HFFc6 (cell line): Measurements from ENCODE around the gene CELA2B. TPM values are rescaled to one million over a fixed set of nuclear protein-coding genes. Genes with fewer than 3 reads are reported as not detected.

ENCODE experiments used
- DNase-seq: peaks from one replicate; pipeline ENCODE4 v3.0.0-alpha.2; 2018
- H3K27ac Mint-ChIP-seq: 2 replicates; pipeline ENCODE4 v1.8.0; 2020; ENCODE audit warnings: mild to moderate bottlenecking, mixed read lengths
- H3K27me3 Mint-ChIP-seq: 2 replicates; pipeline ENCODE4 v1.8.0; 2021; ENCODE audit warnings: mild to moderate bottlenecking, moderate library complexity, mixed read lengths; ENCODE audit not compliant: insufficient read depth
- H3K36me3 Mint-ChIP-seq: 2 replicates; pipeline ENCODE4 v1.8.0; 2021; ENCODE audit warnings: low read depth, mixed read lengths
- H3K4me1 Mint-ChIP-seq: 2 replicates; pipeline ENCODE4 v1.8.0; 2020; ENCODE audit warnings: low read depth, mixed read lengths
- H3K4me3 Mint-ChIP-seq: 2 replicates; pipeline ENCODE4 v1.8.0; 2020; ENCODE audit warnings: mild to moderate bottlenecking, moderate library complexity, mixed read lengths
- H3K9me3 Mint-ChIP-seq: 2 replicates; pipeline ENCODE4 v1.8.0; 2020; ENCODE audit warnings: mild to moderate bottlenecking, mixed read lengths
- total RNA-seq, 6 experiments: library from RNA; stranded (reverse); fragmentation: NEBNext Ultra II Directional; extraction: Animal tissue kit (Norgen Biotek cat#: 25700); gene quantifications; 2 replicates in 1 of 6; 3 replicates in 5 of 6; pipeline ENCODE4 v1.2.3, GENCODE V29; 2021
- TF ChIP-seq, protein P1 (sequence below): fragments of 200-600 bp; sonication (generic); IDR thresholded peaks from 2 replicates; pipeline ENCODE4 v1.5.0; 2021; ENCODE audit warnings: antibody characterized with exemption, mild to moderate bottlenecking

CELA2B gene
- total RNA-seq, 6 experiments from 2014 or later, result not detected

DNA sequence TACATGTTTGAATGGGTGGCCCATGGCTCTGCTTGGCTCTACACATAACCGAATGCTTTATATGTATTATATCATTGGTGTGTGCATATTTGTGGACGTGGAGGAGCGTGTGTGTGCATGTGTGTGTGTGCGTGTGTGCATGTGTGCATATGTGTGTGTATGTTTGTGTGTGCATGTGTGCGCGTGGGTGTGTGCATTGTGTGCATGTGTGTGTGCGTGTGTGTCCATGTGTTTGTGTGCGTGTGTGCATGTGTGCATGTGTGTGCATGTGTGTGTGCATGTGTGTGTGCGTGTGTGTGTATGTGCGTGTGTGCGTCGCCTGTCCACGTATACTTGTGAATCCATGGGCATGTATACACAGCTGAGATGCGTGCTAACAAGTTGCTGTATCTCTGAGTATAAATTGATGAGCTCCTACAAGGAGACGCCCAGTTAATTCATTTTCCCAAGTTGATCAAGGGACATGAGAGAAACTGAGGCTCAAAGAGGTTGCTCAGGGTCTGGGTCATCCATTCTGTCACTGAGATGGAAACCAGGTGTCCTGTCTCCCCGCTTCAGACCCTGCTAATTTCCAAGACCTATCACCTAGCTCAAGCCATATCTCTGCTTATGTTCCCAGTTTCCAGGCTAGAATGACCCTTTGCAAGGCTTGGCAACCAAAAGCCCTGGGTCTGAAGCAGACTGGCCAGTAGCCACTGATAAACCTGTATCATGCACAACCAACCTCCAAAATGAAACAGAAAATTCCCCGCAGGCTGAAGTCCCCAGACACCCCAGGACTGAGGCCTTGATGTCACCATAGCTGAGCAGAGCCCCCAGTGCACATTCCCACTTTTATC lies 40.4 kb upstream of the CELA2B start:
- Mint-ChIP-seq H3K36me3 (no peaks in the 10 kb centered on the region), H3K27ac (no peak overlapping the region), H3K27me3 (no peaks in the 10 kb centered on the region; the same call in none of the 2 replicates), H3K4me3 (no peak overlapping the region), H3K9me3 (no peaks in the 10 kb centered on the region), H3K4me1 (peaks cover 12% of the 10 kb centered on the region)
- no peak for DNase-seq
- TF ChIP-seq, protein P1, sequence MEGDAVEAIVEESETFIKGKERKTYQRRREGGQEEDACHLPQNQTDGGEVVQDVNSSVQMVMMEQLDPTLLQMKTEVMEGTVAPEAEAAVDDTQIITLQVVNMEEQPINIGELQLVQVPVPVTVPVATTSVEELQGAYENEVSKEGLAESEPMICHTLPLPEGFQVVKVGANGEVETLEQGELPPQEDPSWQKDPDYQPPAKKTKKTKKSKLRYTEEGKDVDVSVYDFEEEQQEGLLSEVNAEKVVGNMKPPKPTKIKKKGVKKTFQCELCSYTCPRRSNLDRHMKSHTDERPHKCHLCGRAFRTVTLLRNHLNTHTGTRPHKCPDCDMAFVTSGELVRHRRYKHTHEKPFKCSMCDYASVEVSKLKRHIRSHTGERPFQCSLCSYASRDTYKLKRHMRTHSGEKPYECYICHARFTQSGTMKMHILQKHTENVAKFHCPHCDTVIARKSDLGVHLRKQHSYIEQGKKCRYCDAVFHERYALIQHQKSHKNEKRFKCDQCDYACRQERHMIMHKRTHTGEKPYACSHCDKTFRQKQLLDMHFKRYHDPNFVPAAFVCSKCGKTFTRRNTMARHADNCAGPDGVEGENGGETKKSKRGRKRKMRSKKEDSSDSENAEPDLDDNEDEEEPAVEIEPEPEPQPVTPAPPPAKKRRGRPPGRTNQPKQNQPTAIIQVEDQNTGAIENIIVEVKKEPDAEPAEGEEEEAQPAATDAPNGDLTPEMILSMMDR, result no peak

DNA sequence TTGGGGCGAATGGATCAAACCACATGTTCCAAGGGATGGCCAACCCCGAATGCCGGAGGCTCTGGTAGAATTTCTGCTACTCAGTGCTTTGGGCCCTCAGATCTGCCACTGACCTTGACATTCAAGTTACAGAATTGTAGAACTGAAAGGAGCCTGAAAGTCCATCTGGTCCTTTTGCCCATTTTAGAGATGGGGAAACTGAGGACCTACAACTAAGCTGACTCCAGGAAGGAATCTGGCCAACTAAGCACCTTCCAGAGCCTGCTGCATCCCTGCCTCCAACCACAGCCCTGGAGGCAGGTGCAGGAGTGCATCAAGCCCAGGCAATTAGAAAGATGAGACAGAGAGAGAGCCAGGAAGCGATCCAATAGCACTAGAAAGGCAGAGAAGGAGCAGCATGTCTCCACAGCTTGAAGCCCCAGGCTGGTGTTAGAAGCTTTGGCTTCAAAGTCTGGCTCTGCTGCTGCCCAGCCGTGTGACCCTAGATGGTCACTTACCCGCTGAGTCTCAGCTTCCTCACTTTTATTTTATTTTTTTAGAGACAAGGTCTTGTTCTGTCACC lies 38.9 kb upstream of the CELA2B start:
- Mint-ChIP-seq H3K4me1 (peaks cover 12% of the 10 kb centered on the region), H3K27me3 (peaks cover 10% of the 10 kb centered on the region), H3K36me3 (no peaks in the 10 kb centered on the region), H3K4me3 (no peak overlapping the region), H3K27ac (no peak overlapping the region), H3K9me3 (no peaks in the 10 kb centered on the region)
- TF ChIP-seq, protein P1, result no peak
- DNase-seq, result no peak

DNA sequence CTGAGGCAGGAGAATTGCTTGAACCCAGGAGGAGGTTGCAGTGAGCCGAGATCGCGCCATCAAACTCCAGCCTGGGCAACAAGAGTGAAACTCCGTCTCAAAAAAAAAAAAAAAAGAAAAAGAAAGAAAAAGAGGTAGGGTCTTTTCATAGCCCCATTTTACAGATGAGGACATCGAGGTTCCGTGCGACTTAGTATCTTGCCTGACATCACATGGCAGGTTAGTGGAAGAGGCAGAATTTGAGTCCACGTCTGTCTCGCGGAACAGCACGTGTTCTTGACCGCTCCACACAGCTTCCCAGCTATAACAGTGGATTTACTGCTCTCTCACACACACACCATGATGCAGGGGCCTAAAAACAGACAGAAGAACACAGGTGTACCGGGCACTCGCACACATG lies 36.6 kb upstream of the CELA2B start:
- H3K4me1 Mint-ChIP-seq, result no peaks in the 10 kb centered on the region
- peaks cover 15% of the 10 kb centered on the region for H3K27me3 Mint-ChIP-seq
- H3K4me3 Mint-ChIP-seq, result no peak overlapping the region
- no peak for DNase-seq
- H3K36me3 Mint-ChIP-seq, result no peaks in the 10 kb centered on the region
- H3K9me3 Mint-ChIP-seq, result no peaks in the 10 kb centered on the region
- TF ChIP-seq, protein P1, result no peak
- no peak overlapping the region for H3K27ac Mint-ChIP-seq

DNA sequence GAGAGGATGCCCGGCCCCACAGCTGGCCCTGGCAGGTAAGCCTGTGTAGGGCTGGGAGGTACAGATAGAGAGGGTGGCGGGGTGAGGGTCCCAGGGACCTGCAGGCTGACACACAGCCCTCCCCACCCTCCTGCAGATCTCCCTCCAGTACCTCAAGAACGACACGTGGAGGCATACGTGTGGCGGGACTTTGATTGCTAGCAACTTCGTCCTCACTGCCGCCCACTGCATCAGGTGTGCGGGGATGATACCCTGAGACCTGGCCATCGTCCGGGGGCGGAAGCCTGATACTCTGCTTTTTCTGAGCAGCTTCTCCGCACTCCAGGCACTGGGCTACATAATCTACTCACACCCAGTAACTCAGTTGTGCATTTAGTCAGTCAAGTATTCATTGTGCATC lies 35.5 kb upstream of the CELA2B start:
- H3K27me3 Mint-ChIP-seq, result peaks cover 18% of the 10 kb centered on the region
- no peak for DNase-seq
- H3K36me3 Mint-ChIP-seq, result no peaks in the 10 kb centered on the region
- H3K9me3 Mint-ChIP-seq, result no peaks in the 10 kb centered on the region
- TF ChIP-seq, protein P1, result no peak
- H3K4me3 Mint-ChIP-seq, result no peak overlapping the region
- no peaks in the 10 kb centered on the region for H3K4me1 Mint-ChIP-seq
- H3K27ac Mint-ChIP-seq, result no peak overlapping the region

DNA sequence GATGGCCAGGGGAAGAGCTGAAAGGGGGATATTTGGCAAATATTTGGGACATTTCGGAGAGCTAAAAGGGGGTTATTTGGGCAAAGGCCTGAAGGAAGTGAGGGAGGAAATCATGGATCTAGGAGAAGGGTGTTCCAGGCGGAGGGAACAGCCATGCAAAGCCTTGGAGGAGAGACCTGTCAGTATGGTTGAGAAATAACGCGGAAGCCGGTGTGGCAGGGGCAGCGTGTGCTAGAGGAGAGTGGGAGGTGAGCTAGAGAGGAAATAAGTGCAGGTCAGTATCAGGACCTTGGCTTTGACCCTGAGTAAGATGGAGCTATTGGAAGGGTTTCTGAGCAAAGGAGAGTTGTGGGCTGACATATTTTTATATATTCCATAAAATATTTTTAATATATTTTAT lies 34.7 kb upstream of the CELA2B start:
- no peaks in the 10 kb centered on the region for H3K4me1 Mint-ChIP-seq
- H3K9me3 Mint-ChIP-seq, result no peaks in the 10 kb centered on the region
- no peak for DNase-seq
- no peak overlapping the region for H3K27ac Mint-ChIP-seq
- H3K36me3 Mint-ChIP-seq, result no peaks in the 10 kb centered on the region
- no peak overlapping the region for H3K4me3 Mint-ChIP-seq
- H3K27me3 Mint-ChIP-seq, result peaks cover 18% of the 10 kb centered on the region
- TF ChIP-seq, protein P1, result no peak
